ENCODE measurements around the gene PTCHD1. TPM values are rescaled to one million over a fixed set of nuclear protein-coding genes. Genes with fewer than 3 reads are reported as not detected.

PTCHD1 gene
- total RNA-seq, 2 experiments from 2014 or later: not detected

- no peaks in the 10 kb centered on the region for H3K36me3 Mint-ChIP-seq (ENCODE audit: low read depth)
- H3K27ac Mint-ChIP-seq: no peak overlapping the region
- no peak overlapping the region for H3K4me3 Mint-ChIP-seq
- H3K27me3 Mint-ChIP-seq: peaks cover 5% of the 10 kb centered on the region
- DNase-seq: no peak
- H3K4me1 Mint-ChIP-seq: no peaks in the 10 kb centered on the region
- no peaks in the 10 kb centered on the region for H3K9me3 Mint-ChIP-seq
- ChIA-PET POLR2A (no interaction called here), CTCF (no interaction called here)
These were observed 38.6 kb downstream of the PTCHD1 start for GRCh38 chrX:23373129-23373804.

- H3K9me3 Mint-ChIP-seq: no peaks in the 10 kb centered on the region
- CTCF ChIA-PET: no interaction called here
- H3K27ac Mint-ChIP-seq: no peak overlapping the region
- H3K4me3 Mint-ChIP-seq: no peak overlapping the region
- no peak for DNase-seq
- no peaks in the 10 kb centered on the region for H3K4me1 Mint-ChIP-seq
- H3K36me3 Mint-ChIP-seq (ENCODE audit: low read depth): no peaks in the 10 kb centered on the region
- H3K27me3 Mint-ChIP-seq: peaks cover 3% of the 10 kb centered on the region
- POLR2A ChIA-PET: no interaction called here
These were observed 39.6 kb downstream of the PTCHD1 start for GRCh38 chrX:23374291-23374690.

- no peak overlapping the region for H3K4me3 Mint-ChIP-seq
- ChIA-PET POLR2A (no interaction called here), CTCF (no interaction called here)
- no peaks in the 10 kb centered on the region for H3K27me3 Mint-ChIP-seq
- no peak overlapping the region for H3K27ac Mint-ChIP-seq
- DNase-seq: no peak
- H3K36me3 Mint-ChIP-seq (ENCODE audit: low read depth): no peaks in the 10 kb centered on the region
- peaks cover 3% of the 10 kb centered on the region for H3K4me1 Mint-ChIP-seq
- H3K9me3 Mint-ChIP-seq: no peaks in the 10 kb centered on the region
These were observed 41.9 kb downstream of the PTCHD1 start for GRCh38 chrX:23376581-23376980.

GRCh38 chrX:23380581-23380980 lies 45.9 kb downstream of the PTCHD1 start:
- no peak overlapping the region for H3K27ac Mint-ChIP-seq
- no peaks in the 10 kb centered on the region for H3K27me3 Mint-ChIP-seq
- CTCF ChIA-PET: no interaction called here

GRCh38 chrX:23381099-23382087 lies 46.7 kb downstream of the PTCHD1 start:
- CTCF ChIA-PET: no interaction called here
- H3K4me3 Mint-ChIP-seq: peak overlapping the region; percentile 49
- DNase-seq: no peak

More at GRCh38 chrX:23380581-23380980, 45.9 kb downstream of the PTCHD1 start:
- POLR2A ChIA-PET: no interaction called here
- no peak for DNase-seq
- H3K36me3 Mint-ChIP-seq (ENCODE audit: low read depth): no peaks in the 10 kb centered on the region
- H3K9me3 Mint-ChIP-seq: no peaks in the 10 kb centered on the region
- H3K4me3 Mint-ChIP-seq: no peak overlapping the region
- H3K4me1 Mint-ChIP-seq: peaks cover 6% of the 10 kb centered on the region

GRCh38 chrX:23382572-23382971 lies 47.9 kb downstream of the PTCHD1 start:
- H3K4me1 Mint-ChIP-seq: peaks cover 6% of the 10 kb centered on the region
- H3K4me3 Mint-ChIP-seq: no peak overlapping the region
- POLR2A ChIA-PET: no interaction called here

More at GRCh38 chrX:23381099-23382087, 46.7 kb downstream of the PTCHD1 start:
- H3K27ac Mint-ChIP-seq: no peak overlapping the region
- no peaks in the 10 kb centered on the region for H3K36me3 Mint-ChIP-seq (ENCODE audit: low read depth)
- no peaks in the 10 kb centered on the region for H3K27me3 Mint-ChIP-seq
- H3K4me1 Mint-ChIP-seq: peaks cover 6% of the 10 kb centered on the region
- H3K9me3 Mint-ChIP-seq: no peaks in the 10 kb centered on the region
- POLR2A ChIA-PET: no interaction called here

GRCh38 chrX:23383411-23383810 lies 48.8 kb downstream of the PTCHD1 start:
- POLR2A ChIA-PET: no interaction called here
- H3K4me1 Mint-ChIP-seq: peaks cover 6% of the 10 kb centered on the region
- no peaks in the 10 kb centered on the region for H3K36me3 Mint-ChIP-seq (ENCODE audit: low read depth)
- no peaks in the 10 kb centered on the region for H3K27me3 Mint-ChIP-seq
- H3K9me3 Mint-ChIP-seq: no peaks in the 10 kb centered on the region
- H3K4me3 Mint-ChIP-seq: no peak overlapping the region
- CTCF ChIA-PET: no interaction called here
- DNase-seq: no peak
- H3K27ac Mint-ChIP-seq: no peak overlapping the region

More at GRCh38 chrX:23382572-23382971, 47.9 kb downstream of the PTCHD1 start:
- Mint-ChIP-seq H3K27me3 (no peaks in the 10 kb centered on the region), H3K36me3 (ENCODE audit: low read depth) (no peaks in the 10 kb centered on the region), H3K9me3 (no peaks in the 10 kb centered on the region), H3K27ac (no peak overlapping the region)
- DNase-seq: no peak
- CTCF ChIA-PET: no interaction called here

GRCh38 chrX:23385242-23385641 lies 50.6 kb downstream of the PTCHD1 start:
- no peak overlapping the region for H3K27ac Mint-ChIP-seq
- H3K4me3 Mint-ChIP-seq: no peak overlapping the region
- H3K9me3 Mint-ChIP-seq: no peaks in the 10 kb centered on the region
- ChIA-PET POLR2A (no interaction called here), CTCF (no interaction called here)
- no peaks in the 10 kb centered on the region for H3K27me3 Mint-ChIP-seq
- peaks cover 6% of the 10 kb centered on the region for H3K4me1 Mint-ChIP-seq
- no peak for DNase-seq
- no peaks in the 10 kb centered on the region for H3K36me3 Mint-ChIP-seq (ENCODE audit: low read depth)

- H3K27ac Mint-ChIP-seq: no peak overlapping the region
- no peak overlapping the region for H3K4me3 Mint-ChIP-seq
- POLR2A ChIA-PET: no interaction called here
- H3K27me3 Mint-ChIP-seq: no peaks in the 10 kb centered on the region
- DNase-seq: no peak
- CTCF ChIA-PET: no interaction called here
- H3K4me1 Mint-ChIP-seq: peaks cover 6% of the 10 kb centered on the region
- H3K36me3 Mint-ChIP-seq (ENCODE audit: low read depth): no peaks in the 10 kb centered on the region
- H3K9me3 Mint-ChIP-seq: no peaks in the 10 kb centered on the region
These were observed 51.6 kb downstream of the PTCHD1 start for GRCh38 chrX:23386260-23386659.

- ChIA-PET CTCF (no interaction called here), POLR2A (no interaction called here)
- Mint-ChIP-seq H3K27me3 (no peaks in the 10 kb centered on the region), H3K36me3 (ENCODE audit: low read depth) (no peaks in the 10 kb centered on the region), H3K4me1 (peaks cover 2% of the 10 kb centered on the region), H3K9me3 (no peaks in the 10 kb centered on the region), H3K27ac (no peak overlapping the region), H3K4me3 (no peak overlapping the region)
- no peak for DNase-seq
These were observed 52.1 kb downstream of the PTCHD1 start for GRCh38 chrX:23386726-23387125.

GRCh38 chrX:23387550-23388184 lies 53.0 kb downstream of the PTCHD1 start:
- ChIA-PET POLR2A (no interaction called here), CTCF (no interaction called here)
- no peaks in the 10 kb centered on the region for H3K36me3 Mint-ChIP-seq (ENCODE audit: low read depth)
- no peak overlapping the region for H3K27ac Mint-ChIP-seq
- H3K4me3 Mint-ChIP-seq: no peak overlapping the region
- H3K4me1 Mint-ChIP-seq: no peaks in the 10 kb centered on the region
- H3K9me3 Mint-ChIP-seq: no peaks in the 10 kb centered on the region
- no peaks in the 10 kb centered on the region for H3K27me3 Mint-ChIP-seq
- DNase-seq: no peak

GRCh38 chrX:23389196-23389792 lies 54.6 kb downstream of the PTCHD1 start:
- POLR2A ChIA-PET: no interaction called here
- H3K36me3 Mint-ChIP-seq (ENCODE audit: low read depth): no peaks in the 10 kb centered on the region
- CTCF ChIA-PET: no interaction called here
- no peaks in the 10 kb centered on the region for H3K9me3 Mint-ChIP-seq
- H3K27me3 Mint-ChIP-seq: no peaks in the 10 kb centered on the region
- no peaks in the 10 kb centered on the region for H3K4me1 Mint-ChIP-seq
- H3K4me3 Mint-ChIP-seq: no peak overlapping the region
- no peak overlapping the region for H3K27ac Mint-ChIP-seq
- no peak for DNase-seq

GRCh38 chrX:23390979-23391378 lies 56.3 kb downstream of the PTCHD1 start:
- Mint-ChIP-seq H3K4me3 (no peak overlapping the region), H3K9me3 (no peaks in the 10 kb centered on the region), H3K27me3 (no peaks in the 10 kb centered on the region), H3K36me3 (ENCODE audit: low read depth) (no peaks in the 10 kb centered on the region), H3K4me1 (no peaks in the 10 kb centered on the region), H3K27ac (no peak overlapping the region)
- ChIA-PET POLR2A (no interaction called here), CTCF (no interaction called here)
- DNase-seq: no peak
